GM12878 (cell line): ENCODE measurements around the gene ZCCHC3. TPM values are rescaled to one million over a fixed set of nuclear protein-coding genes. Genes with fewer than 3 reads are reported as not detected.

Experiments used
- ATAC-seq: fragments of 200-7000 bp; cut with Tn5 transposase; 3 replicates; pipeline ENCODE4 v1.9.1; 2020; ENCODE audit warnings: mild to moderate bottlenecking, moderate library complexity
- BruUV-seq: library from RNA; stranded (reverse); fragments of 400-500 nt; replicated peaks from 2 replicates; lab custom pipeline; 2021; lab: Mats Ljungman, UMichigan
- CTCF ChIA-PET: fragments of 300-600 bp; sonication (Branson Sonifier 250); formaldehyde crosslinking; extraction: SDS; loops from one replicate; lab custom pipeline; 2021; ENCODE audit warnings: inconsistent platforms; lab: Yijun Ruan, JAX
- POLR2A ChIA-PET: fragments of 350-600 bp; formaldehyde crosslinking; extraction: SDS; loops from one replicate; lab custom pipeline; 2021; ENCODE audit warnings: inconsistent platforms; lab: Charles Lee
- RAD21 ChIA-PET: fragments of 300-600 bp; sonication (Branson Sonifier 250); formaldehyde crosslinking; loops from one replicate; lab custom pipeline; 2023; ENCODE audit warnings: antibody characterized with exemption; ENCODE audit not compliant: unreplicated experiment; lab: Charles Lee
- SMC1A ChIA-PET: fragments of 300-600 bp; sonication (Branson Sonifier 250); formaldehyde crosslinking; loops from one replicate; lab custom pipeline; 2023; ENCODE audit not compliant: unreplicated experiment, uncharacterized antibody; lab: Charles Lee
- DNase-seq: peaks from one replicate; pipeline ENCODE4 v3.0.0-alpha.2; 2011; ENCODE audit warnings: low read depth, low spot score
- FAIRE-seq: peaks from 3 replicates; lab custom pipeline; 2011; peaks lifted over from hg19 to GRCh38; lab: Jason Lieb, UNC
- H2AFZ ChIP-seq: 2 replicates; pipeline ENCODE4 v1.6.0; 2011; ENCODE audit warnings: low read depth, low read length, control low read depth; ENCODE audit not compliant: control insufficient read depth
- H3K27ac ChIP-seq: 2 replicates; pipeline ENCODE4 v1.5.1; 2011; ENCODE audit warnings: control low read depth; ENCODE audit not compliant: control insufficient read depth, insufficient read depth
- H3K27me3 ChIP-seq, 2 experiments: replicated peaks in 1 of 2; 2 replicates each; pipeline versions ENCODE4 v1.6.0 to v1.6.1; 2011; ENCODE audit warnings: low read length in 1 of 2; ENCODE audit not compliant: control insufficient read depth in 2 of 2, insufficient read depth in 2 of 2
- H3K36me3 ChIP-seq, 2 experiments: 2 replicates each; pipeline ENCODE4 v1.5.1; 2011; ENCODE audit warnings: low read length in 1 of 2; ENCODE audit not compliant: control insufficient read depth in 2 of 2, insufficient read depth in 2 of 2
- H3K4me1 ChIP-seq: 2 replicates; pipeline ENCODE4 v1.6.1; 2011; ENCODE audit warnings: mild to moderate bottlenecking, low read length, moderate library complexity, mixed read lengths; ENCODE audit not compliant: control insufficient read depth, insufficient read depth
- H3K4me2 ChIP-seq: 2 replicates; pipeline ENCODE4 v1.6.0; 2011; ENCODE audit warnings: control low read depth; ENCODE audit not compliant: control insufficient read depth, insufficient read depth
- H3K4me3 ChIP-seq: fragments of 200-600 bp; sonication (generic); 2 replicates; pipeline ENCODE4 v1.5.1; 2016
- H3K79me2 ChIP-seq: 2 replicates; pipeline ENCODE4 v1.6.0; 2011; ENCODE audit warnings: low read length; ENCODE audit not compliant: control insufficient read depth, insufficient read depth
- H3K9ac ChIP-seq: 2 replicates; pipeline ENCODE4 v1.8.0; 2011; ENCODE audit warnings: low read length, control low read depth, mixed read lengths; ENCODE audit not compliant: control insufficient read depth, insufficient read depth
- H3K9me3 ChIP-seq: replicated peaks from 3 replicates; pipeline ENCODE4 v1.5.1; 2011; ENCODE audit warnings: mild to moderate bottlenecking, low read length; ENCODE audit not compliant: control insufficient read depth, insufficient read depth
- H4K20me1 ChIP-seq: 2 replicates; pipeline ENCODE4 v1.6.0; 2011; ENCODE audit not compliant: control insufficient read depth, insufficient read depth
- ASH2L ChIP-seq: fragments of 300-600, 200-600 bp; sonication (generic); IDR thresholded peaks from 2 replicates; pipeline ENCODE4 v1.6.1; 2017; ENCODE audit warnings: low read depth, mild to moderate bottlenecking, borderline replicate concordance
- BHLHE40 ChIP-seq, 2 experiments: fragments of 450-650 bp in 1 of 2; IDR thresholded peaks; 2 replicates each; pipeline ENCODE4 v1.6.1; 2011 to 2017; ENCODE audit warnings: low read depth in 2 of 2, borderline replicate concordance in 1 of 2, improper control_type of control experiment in 1 of 2, low read length in 1 of 2, mild to moderate bottlenecking in 1 of 2
- CREB1 ChIP-seq: IDR thresholded peaks from 2 replicates; pipeline ENCODE4 v1.6.1; 2012; ENCODE audit warnings: low read depth, mild to moderate bottlenecking, inconsistent platforms
- ETV6 ChIP-seq, 2 experiments: fragments of 450-650 bp in 1 of 2; IDR thresholded peaks in 1 of 2; conservative IDR thresholded peaks in 1 of 2; 2 replicates each; pipeline ENCODE4 v1.6.1; 2014; ENCODE audit warnings: antibody characterized with exemption in 1 of 2, borderline replicate concordance in 1 of 2, low read depth in 1 of 2, mild to moderate bottlenecking in 1 of 2, moderate library complexity in 1 of 2
- FOS ChIP-seq: IDR thresholded peaks from 3 replicates; pipeline ENCODE4 v1.6.1; 2011; ENCODE audit warnings: borderline replicate concordance; ENCODE audit not compliant: insufficient read length; ENCODE audit errors: extremely low read depth
- FOXK2 ChIP-seq: fragments of 450-650 bp; IDR thresholded peaks from 2 replicates; pipeline ENCODE4 v1.6.1; 2017; ENCODE audit warnings: mild to moderate bottlenecking, moderate library complexity
- HCFC1 ChIP-seq: fragments of 150-350 bp; IDR thresholded peaks from 2 replicates; pipeline ENCODE4 v1.6.1; 2014; ENCODE audit warnings: low read length
- HDAC2 ChIP-seq: fragments of 200-600 bp; sonication (generic); IDR thresholded peaks from 2 replicates; pipeline ENCODE4 v1.6.1; 2017
- HSF1 ChIP-seq: fragments of 150-350 bp; IDR thresholded peaks from 2 replicates; pipeline ENCODE4 v1.6.1; 2014; ENCODE audit warnings: mild to moderate bottlenecking, low read depth, low read length
- JUNB ChIP-seq: IDR thresholded peaks from 2 replicates; pipeline ENCODE4 v1.6.1; 2016; ENCODE audit warnings: antibody characterized with exemption, mild to moderate bottlenecking
- MYB ChIP-seq: fragments of 150-350 bp; IDR thresholded peaks from 2 replicates; pipeline ENCODE4 v1.6.1; 2014; ENCODE audit warnings: mild to moderate bottlenecking, low read depth, low read length, borderline replicate concordance
- NFIC ChIP-seq: IDR thresholded peaks from 2 replicates; pipeline ENCODE4 v1.6.1; 2012; ENCODE audit warnings: low read depth, mild to moderate bottlenecking, inconsistent platforms, low read length, moderate library complexity
- POLR2AphosphoS2 ChIP-seq: IDR thresholded peaks from 2 replicates; pipeline ENCODE4 v1.6.1; 2011; ENCODE audit warnings: low read depth, mild to moderate bottlenecking, low read length, improper control_type of control experiment, moderate library complexity
- RB1 ChIP-seq: fragments of 450-650 bp; formaldehyde crosslinking; IDR thresholded peaks from 2 replicates; pipeline ENCODE4 v1.6.1; 2017; ENCODE audit warnings: mild to moderate bottlenecking, borderline replicate concordance
- STAT1 ChIP-seq: fragments of 450-650 bp; conservative IDR thresholded peaks from 2 replicates; pipeline ENCODE4 v1.6.1; 2014; ENCODE audit warnings: antibody characterized with exemption, mild to moderate bottlenecking
- ZNF217 ChIP-seq: fragments of 450-650 bp; IDR thresholded peaks from 2 replicates; pipeline ENCODE4 v1.6.1; 2017; ENCODE audit warnings: antibody characterized with exemption, mild to moderate bottlenecking
- ZNF24 ChIP-seq: fragments of 450-650 bp; IDR thresholded peaks from 2 replicates; pipeline ENCODE4 v1.6.1; 2017; ENCODE audit warnings: antibody characterized with exemption, mild to moderate bottlenecking
- whole genome bisulfite sequencing: methylation state at CpG from one replicate; pipeline ENCODE4 v1.1.6; 2016; ENCODE audit warnings: low lambda C conversion rate; ENCODE audit not compliant: insufficient replicate concordance, insufficient coverage; ENCODE audit errors: missing lambda C conversion rate; 5-methylcytosine and 5-hydroxymethylcytosine counted together
- in situ Hi-C: fragments of 300-500 bp; cut with MboI; formaldehyde crosslinking; loops from 9 replicates; pipeline ENCODE4 v1.14.3; 2018; ENCODE audit warnings: mixed read lengths
- intact Hi-C: fragments of 100-400 bp; cut with micrococcal nuclease; formaldehyde crosslinking; loops from one replicate; pipeline ENCODE4 v1.14.2; 2022; ENCODE audit not compliant: unreplicated experiment
- polyA plus RNA-seq, 11 experiments: library from polyadenylated mRNA; depleted of rRNA in 4 of 11; unstranded in 6 of 11; stranded (reverse) in 5 of 11; fragments of >200 nt; fragmentation: Nextera tagmentation in 4 of 11; fragmentation: Illumina TruSeq in 1 of 11; extraction: Ambion mirVana in 4 of 11; extraction: Trizol in 1 of 11; gene quantifications; 1 replicate in 1 of 11; 2 replicates in 10 of 11; pipeline versions ENCODE4 v1.2.1 to v1.2.3, GENCODE V29; 2011 to 2016; ENCODE audit warnings: inconsistent platforms in 2 of 11, missing spikeins in 2 of 11, low read depth in 1 of 11
- total RNA-seq, 4 experiments: library from RNA; depleted of rRNA in 3 of 4; stranded (reverse); fragments of >200 nt in 3 of 4; fragmentation: Illumina TruSeq in 1 of 4; extraction: Trizol in 1 of 4; gene quantifications; 2 replicates each; pipeline versions ENCODE4 v1.2.1 to v1.2.3, GENCODE V29; 2013 to 2021
- TF ChIP-seq, protein P1 (sequence below), 3 experiments: IDR thresholded peaks in 2 of 3; conservative IDR thresholded peaks in 1 of 3; 2 replicates each; pipeline ENCODE4 v1.5.1; 2011; ENCODE audit warnings: low read depth in 3 of 3, low read length in 3 of 3, mild to moderate bottlenecking in 3 of 3, control low read depth in 2 of 3, moderate library complexity in 2 of 3, inconsistent platforms in 1 of 3, mixed read lengths in 1 of 3; ENCODE audit not compliant: control insufficient read depth in 2 of 3, insufficient read depth in 1 of 3; ENCODE audit errors: extremely low read depth in 1 of 3
- TF ChIP-seq, protein P2 (sequence below): fragments of 450-650 bp; IDR thresholded peaks from 2 replicates; pipeline ENCODE4 v1.6.1; 2017; ENCODE audit warnings: mild to moderate bottlenecking

Gene ZCCHC3
- total and polyA plus RNA-seq, 10 of the 15 experiments (the other 5 are each of a cell fraction or from before 2014, with no cell fraction given): 5.3 to 36.1 (median 17.2) TPM

GRCh38 chr20:308427-309038 lies 11.2 kb downstream of the ZCCHC3 start:
- no TSS peak for BruUV-seq
- Histone ChIP-seq H3K4me2 (no peak overlapping the region), H3K9me3 (no peaks in the 10 kb centered on the region), H3K36me3 (no peaks in the 10 kb centered on the region), H3K9ac (no peak overlapping the region), H3K27me3 (no peaks in the 10 kb centered on the region), H3K4me3 (no peak overlapping the region), H3K79me2 (no peaks in the 10 kb centered on the region), H4K20me1 (no peaks in the 10 kb centered on the region), H3K27ac (no peak overlapping the region), H2AFZ (no peak overlapping the region), H3K4me1 (peaks cover 4% of the 10 kb centered on the region; the same call in 1 of the 2 replicates)
- DNase-seq: no peak
- no peak for ATAC-seq
- FAIRE-seq: no peak
- intact Hi-C loops: no loop called here
- ChIA-PET SMC1A (interaction anchor here (1.0 to 1.5 kb wide), 3 partner anchors 9 to 22 kb away, joined by 3 to 6 read pairs (median 5); no protein-coding TSS in a partner anchor), CTCF (interaction anchor here (1.1 to 2.3 kb wide), 3 partner anchors 8 to 42 kb away, joined by 5 to 12 read pairs (median 6); no protein-coding TSS in a partner anchor), RAD21 (interaction anchor here (1.2 to 2.7 kb wide), 3 partner anchors 10 to 42 kb away, joined by 3 to 12 read pairs (median 10); partner anchors contain the start of gene ZCCHC3), POLR2A (interaction anchor here (2.5 kb wide), 1 partner anchor 16 kb away, joined by 11 read pairs; the partner anchor contains the start of gene SOX12)
- WGBS: 52% methylated on average over 7 of the region's 7 CpGs
- TF ChIP-seq MYB: no peak
- no peak for TF ChIP-seq NFIC
- TF ChIP-seq STAT1: no peak
- TF ChIP-seq, protein P1, sequence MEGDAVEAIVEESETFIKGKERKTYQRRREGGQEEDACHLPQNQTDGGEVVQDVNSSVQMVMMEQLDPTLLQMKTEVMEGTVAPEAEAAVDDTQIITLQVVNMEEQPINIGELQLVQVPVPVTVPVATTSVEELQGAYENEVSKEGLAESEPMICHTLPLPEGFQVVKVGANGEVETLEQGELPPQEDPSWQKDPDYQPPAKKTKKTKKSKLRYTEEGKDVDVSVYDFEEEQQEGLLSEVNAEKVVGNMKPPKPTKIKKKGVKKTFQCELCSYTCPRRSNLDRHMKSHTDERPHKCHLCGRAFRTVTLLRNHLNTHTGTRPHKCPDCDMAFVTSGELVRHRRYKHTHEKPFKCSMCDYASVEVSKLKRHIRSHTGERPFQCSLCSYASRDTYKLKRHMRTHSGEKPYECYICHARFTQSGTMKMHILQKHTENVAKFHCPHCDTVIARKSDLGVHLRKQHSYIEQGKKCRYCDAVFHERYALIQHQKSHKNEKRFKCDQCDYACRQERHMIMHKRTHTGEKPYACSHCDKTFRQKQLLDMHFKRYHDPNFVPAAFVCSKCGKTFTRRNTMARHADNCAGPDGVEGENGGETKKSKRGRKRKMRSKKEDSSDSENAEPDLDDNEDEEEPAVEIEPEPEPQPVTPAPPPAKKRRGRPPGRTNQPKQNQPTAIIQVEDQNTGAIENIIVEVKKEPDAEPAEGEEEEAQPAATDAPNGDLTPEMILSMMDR (IDR thresholded peaks at IDR 0.05 in 2 of 3, conservative IDR thresholded peaks at IDR 0.05 in 1 of 3; ENCODE audit: control insufficient read depth in 2 of 3, extremely low read depth in 1 of 3, insufficient read depth in 1 of 3, low read depth in 3 of 3, low read length in 3 of 3): no peak
- no peak for TF ChIP-seq BHLHE40 (IDR thresholded peaks at IDR 0.05; ENCODE audit: borderline replicate concordance in 1 of 2, low read depth in 2 of 2, low read length in 1 of 2)
- no peak for TF ChIP-seq ASH2L
- no peak for TF ChIP-seq ETV6 (conservative IDR thresholded peaks at IDR 0.05 in 1 of 2, IDR thresholded peaks at IDR 0.05 in 1 of 2; ENCODE audit: borderline replicate concordance in 1 of 2, low read depth in 1 of 2)
- TF ChIP-seq, protein P2, sequence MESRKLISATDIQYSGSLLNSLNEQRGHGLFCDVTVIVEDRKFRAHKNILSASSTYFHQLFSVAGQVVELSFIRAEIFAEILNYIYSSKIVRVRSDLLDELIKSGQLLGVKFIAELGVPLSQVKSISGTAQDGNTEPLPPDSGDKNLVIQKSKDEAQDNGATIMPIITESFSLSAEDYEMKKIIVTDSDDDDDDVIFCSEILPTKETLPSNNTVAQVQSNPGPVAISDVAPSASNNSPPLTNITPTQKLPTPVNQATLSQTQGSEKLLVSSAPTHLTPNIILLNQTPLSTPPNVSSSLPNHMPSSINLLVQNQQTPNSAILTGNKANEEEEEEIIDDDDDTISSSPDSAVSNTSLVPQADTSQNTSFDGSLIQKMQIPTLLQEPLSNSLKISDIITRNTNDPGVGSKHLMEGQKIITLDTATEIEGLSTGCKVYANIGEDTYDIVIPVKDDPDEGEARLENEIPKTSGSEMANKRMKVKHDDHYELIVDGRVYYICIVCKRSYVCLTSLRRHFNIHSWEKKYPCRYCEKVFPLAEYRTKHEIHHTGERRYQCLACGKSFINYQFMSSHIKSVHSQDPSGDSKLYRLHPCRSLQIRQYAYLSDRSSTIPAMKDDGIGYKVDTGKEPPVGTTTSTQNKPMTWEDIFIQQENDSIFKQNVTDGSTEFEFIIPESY: no peak
- no peak for TF ChIP-seq POLR2AphosphoS2
- no peak for TF ChIP-seq HCFC1
- no peak for TF ChIP-seq FOXK2
- no peak for TF ChIP-seq CREB1
- no peak for TF ChIP-seq ZNF217
- TF ChIP-seq FOS: no peak
- no peak for TF ChIP-seq HDAC2
- TF ChIP-seq JUNB: no peak
- TF ChIP-seq ZNF24: no peak
- TF ChIP-seq HSF1: no peak
- no peak for TF ChIP-seq RB1
- in situ Hi-C loops: no loop called here
